Measurements from ENCODE around the gene ANXA1.

DNA sequence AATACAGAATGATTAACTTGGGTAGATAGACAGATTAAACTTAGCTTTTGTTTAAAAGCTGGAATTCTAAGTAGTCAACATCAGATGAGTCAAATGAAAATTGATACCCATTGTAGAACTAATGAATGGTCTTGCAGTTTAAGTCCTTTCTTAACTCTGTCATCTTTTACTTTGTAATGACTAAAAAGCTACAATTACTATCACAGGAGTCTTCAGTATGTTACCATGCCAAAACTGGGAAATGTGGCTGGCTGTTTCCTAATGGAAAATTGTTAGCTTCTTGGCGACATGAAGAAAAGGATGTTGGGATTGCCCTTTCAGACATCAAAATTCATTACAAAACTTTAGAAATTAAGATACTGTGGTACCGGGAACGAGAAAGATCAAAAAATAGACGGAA, 20.2 kb upstream of the ANXA1 start:
- TF ChIP-seq, protein P1, sequence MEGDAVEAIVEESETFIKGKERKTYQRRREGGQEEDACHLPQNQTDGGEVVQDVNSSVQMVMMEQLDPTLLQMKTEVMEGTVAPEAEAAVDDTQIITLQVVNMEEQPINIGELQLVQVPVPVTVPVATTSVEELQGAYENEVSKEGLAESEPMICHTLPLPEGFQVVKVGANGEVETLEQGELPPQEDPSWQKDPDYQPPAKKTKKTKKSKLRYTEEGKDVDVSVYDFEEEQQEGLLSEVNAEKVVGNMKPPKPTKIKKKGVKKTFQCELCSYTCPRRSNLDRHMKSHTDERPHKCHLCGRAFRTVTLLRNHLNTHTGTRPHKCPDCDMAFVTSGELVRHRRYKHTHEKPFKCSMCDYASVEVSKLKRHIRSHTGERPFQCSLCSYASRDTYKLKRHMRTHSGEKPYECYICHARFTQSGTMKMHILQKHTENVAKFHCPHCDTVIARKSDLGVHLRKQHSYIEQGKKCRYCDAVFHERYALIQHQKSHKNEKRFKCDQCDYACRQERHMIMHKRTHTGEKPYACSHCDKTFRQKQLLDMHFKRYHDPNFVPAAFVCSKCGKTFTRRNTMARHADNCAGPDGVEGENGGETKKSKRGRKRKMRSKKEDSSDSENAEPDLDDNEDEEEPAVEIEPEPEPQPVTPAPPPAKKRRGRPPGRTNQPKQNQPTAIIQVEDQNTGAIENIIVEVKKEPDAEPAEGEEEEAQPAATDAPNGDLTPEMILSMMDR (conservative IDR thresholded peaks at IDR 0.05; ENCODE audit: low read length) = no peak
- TF ChIP-seq EZH2phosphoT487 (IDR thresholded peaks at IDR 0.05; ENCODE audit: borderline replicate concordance, low read depth, low read length) = no peak
